ENCODE results near the gene MBIP.
A peak's percentile ranks its signal among the peaks of the same experiment; 100 is the strongest.

Gene MBIP

GRCh38 chr14:36325853-36326252, 5.4 kb upstream of the MBIP start:
- DNase-seq (ENCODE audit: low read depth): no peak
- TF ChIP-seq, protein P1, sequence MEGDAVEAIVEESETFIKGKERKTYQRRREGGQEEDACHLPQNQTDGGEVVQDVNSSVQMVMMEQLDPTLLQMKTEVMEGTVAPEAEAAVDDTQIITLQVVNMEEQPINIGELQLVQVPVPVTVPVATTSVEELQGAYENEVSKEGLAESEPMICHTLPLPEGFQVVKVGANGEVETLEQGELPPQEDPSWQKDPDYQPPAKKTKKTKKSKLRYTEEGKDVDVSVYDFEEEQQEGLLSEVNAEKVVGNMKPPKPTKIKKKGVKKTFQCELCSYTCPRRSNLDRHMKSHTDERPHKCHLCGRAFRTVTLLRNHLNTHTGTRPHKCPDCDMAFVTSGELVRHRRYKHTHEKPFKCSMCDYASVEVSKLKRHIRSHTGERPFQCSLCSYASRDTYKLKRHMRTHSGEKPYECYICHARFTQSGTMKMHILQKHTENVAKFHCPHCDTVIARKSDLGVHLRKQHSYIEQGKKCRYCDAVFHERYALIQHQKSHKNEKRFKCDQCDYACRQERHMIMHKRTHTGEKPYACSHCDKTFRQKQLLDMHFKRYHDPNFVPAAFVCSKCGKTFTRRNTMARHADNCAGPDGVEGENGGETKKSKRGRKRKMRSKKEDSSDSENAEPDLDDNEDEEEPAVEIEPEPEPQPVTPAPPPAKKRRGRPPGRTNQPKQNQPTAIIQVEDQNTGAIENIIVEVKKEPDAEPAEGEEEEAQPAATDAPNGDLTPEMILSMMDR (conservative IDR thresholded peaks at IDR 0.05; ENCODE audit: low read length): no peak
- no peak overlapping the region for H3K4me3 ChIP-seq (ENCODE audit: low read length)

DNA sequence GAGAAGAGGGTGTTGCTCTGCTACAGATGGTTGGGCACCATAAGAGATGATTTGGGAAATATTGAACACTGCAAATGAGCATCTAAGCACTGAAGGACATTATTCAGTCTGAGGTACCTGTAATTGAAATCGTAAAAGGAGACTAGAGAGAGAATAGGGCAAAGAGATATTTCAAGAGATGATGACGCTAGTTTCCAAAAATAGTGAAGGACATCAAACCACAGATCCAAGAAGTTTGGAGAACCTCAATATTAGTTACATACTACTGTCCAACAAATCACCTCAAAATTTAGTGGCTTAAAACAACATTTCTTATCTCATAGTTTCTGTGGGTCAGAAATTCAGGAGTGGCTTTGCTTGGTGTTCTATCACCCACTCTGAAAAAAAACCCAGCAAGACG, 4.5 kb upstream of the MBIP start:
- TF ChIP-seq, protein P1 (conservative IDR thresholded peaks at IDR 0.05; ENCODE audit: low read length): no peak
- DNase-seq (ENCODE audit: low read depth): no peak
- no peak overlapping the region for H3K4me3 ChIP-seq (ENCODE audit: low read length)

DNA sequence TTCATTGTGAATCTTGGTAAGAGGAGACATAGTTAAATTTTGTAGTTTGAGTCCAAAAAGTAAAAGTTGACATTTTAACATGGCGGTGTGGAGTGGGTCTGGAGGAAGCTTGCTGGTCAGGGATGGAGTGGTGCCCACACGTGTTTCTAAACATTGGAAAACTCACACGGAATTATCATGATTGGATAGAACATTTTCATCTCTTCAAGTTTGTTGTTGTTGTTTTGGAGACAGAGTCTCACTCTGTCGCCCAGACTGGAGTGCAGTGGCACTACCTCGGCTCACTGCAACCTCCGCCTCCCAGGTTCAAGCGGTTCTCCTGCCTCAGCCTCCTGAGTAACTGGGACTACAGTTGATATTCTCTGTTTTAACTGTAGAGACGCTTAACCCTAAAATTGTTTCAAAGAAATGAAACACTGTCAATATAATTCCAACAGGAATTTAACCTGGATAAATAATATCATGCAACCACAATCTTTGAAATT, 502 bp upstream of the MBIP start:
- peak overlapping the region; percentile 86 for H3K4me3 ChIP-seq (ENCODE audit: low read length)
- DNase-seq (ENCODE audit: low read depth): no peak
- TF ChIP-seq, protein P1 (conservative IDR thresholded peaks at IDR 0.05; ENCODE audit: low read length): no peak

GRCh38 chr14:36319899-36320199, 588 bp downstream of the MBIP start:
- H3K4me3 ChIP-seq (ENCODE audit: low read length): peak overlapping the region; percentile 86
- no peak for DNase-seq (ENCODE audit: low read depth)
- TF ChIP-seq, protein P1 (conservative IDR thresholded peaks at IDR 0.05; ENCODE audit: low read length): no peak

DNA sequence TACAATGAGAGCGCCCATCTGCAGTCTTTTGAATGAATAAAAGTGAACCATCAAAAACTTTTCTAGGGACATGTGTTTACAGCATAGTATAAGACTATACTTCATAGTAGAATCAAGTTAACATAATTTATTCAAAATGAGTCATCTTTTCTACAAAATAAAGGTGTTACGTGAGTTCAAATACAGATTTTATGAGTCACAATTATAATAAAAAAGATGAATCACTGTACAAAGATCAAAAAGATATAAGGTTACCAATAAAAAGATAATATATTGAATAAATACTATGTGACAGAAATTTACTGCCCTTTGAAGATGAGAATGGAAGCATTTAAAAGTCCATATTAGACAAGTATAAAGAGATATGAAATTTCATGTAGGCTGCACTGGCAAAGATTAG, 2.8 kb downstream of the MBIP start:
- TF ChIP-seq, protein P1 (conservative IDR thresholded peaks at IDR 0.05; ENCODE audit: low read length): no peak
- no peak for DNase-seq (ENCODE audit: low read depth)
- H3K4me3 ChIP-seq (ENCODE audit: low read length): no peak overlapping the region

DNA sequence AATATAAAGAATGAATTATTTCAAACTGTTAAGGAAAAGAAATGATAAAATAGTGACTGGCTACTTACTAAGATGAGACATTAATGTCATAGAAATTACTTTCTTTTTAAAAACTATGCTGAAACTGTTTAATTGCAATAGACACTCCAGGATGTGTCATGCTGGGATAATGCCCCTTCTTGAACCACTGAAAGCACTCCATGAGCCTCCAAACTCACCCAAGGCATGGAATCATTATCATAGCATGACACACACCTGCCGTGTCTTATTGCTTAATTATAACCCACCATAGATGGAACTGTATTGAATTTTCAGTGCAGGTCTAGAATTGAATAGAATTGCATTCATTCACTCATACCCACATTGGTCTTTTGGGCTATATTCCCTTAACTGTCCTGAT, 4.3 kb downstream of the MBIP start:
- TF ChIP-seq, protein P1 (conservative IDR thresholded peaks at IDR 0.05; ENCODE audit: low read length): no peak
- DNase-seq (ENCODE audit: low read depth): no peak
- no peak overlapping the region for H3K4me3 ChIP-seq (ENCODE audit: low read length)

- DNase-seq (ENCODE audit: low read depth): no peak
- TF ChIP-seq, protein P1 (conservative IDR thresholded peaks at IDR 0.05; ENCODE audit: low read length): no peak
- no peak overlapping the region for H3K4me3 ChIP-seq (ENCODE audit: low read length)
These were observed 5.1 kb downstream of the MBIP start for GRCh38 chr14:36315159-36315853.
